Activated CD4-positive, alpha-beta T cell treated with anti-CD3 and anti-CD28 coated beads for 48 hours (primary cell): ENCODE measurements around the gene PRELID3B.
A peak's percentile ranks its signal among the peaks of the same experiment; 100 is the strongest.
"Not testable (repeated sequence)": the region's sequence is repeated elsewhere in the genome, so short reads cannot be mapped to it uniquely, and the experiment has no call there.

Experiments used
- DNase-seq: peaks from one replicate; pipeline ENCODE4 v3.0.0-alpha.2; 2020

PRELID3B gene

DNA sequence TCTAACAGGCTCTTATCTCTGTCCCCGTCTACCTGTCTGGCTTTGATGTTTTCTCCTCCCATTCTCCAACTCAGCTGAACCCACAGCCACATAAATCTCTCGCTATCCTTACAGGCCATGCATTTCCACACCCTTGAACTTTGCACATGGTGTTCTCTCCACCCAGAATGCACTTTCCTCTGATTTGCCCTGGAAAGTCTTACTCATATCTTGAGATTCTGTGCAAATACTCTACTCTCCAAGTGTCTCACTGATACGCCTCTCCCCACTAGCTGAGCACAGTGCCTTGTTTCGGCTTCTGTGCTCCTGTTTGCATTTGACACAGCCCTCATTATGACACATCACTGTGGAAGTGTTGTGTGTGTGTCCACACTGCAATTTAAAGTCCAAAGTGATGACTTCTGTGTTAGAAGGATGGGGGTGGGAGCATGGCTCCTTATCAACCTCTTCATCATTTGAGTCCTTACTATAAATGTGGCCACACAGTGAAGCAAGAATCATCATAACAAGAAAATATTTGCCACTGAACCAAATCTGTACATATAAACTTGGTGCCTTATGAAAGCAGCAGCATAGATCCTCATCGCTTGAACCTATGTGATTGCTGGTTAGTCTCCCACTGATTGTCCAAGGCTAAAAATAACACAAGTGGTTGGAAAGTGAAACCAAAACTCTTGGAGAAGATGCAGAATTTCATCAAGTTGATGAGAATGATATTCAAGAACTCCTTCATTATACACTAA, 5.5 kb upstream of the PRELID3B start:
- DNase-seq = peak; percentile 52

DNA sequence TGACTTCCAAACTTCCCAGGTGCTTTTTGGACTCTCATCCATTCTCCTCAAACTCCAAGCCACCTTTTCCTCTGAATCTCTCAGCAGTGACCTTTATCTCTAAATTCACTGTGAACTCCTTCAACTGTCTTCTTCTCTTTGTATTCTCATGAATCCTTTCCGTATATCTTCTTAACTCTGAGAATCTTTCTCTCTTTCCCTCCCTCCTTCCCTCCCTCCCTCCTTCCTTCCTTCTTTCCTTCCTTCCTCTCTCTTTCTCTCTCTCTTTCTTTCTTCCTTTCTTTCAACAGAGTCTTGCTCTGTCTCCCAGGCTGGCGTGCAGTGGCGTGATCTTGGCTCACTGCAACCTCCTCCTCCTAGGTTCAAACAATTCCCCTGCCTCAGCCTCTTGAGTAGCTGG, 4.3 kb upstream of the PRELID3B start:
- DNase-seq = no peak

DNA sequence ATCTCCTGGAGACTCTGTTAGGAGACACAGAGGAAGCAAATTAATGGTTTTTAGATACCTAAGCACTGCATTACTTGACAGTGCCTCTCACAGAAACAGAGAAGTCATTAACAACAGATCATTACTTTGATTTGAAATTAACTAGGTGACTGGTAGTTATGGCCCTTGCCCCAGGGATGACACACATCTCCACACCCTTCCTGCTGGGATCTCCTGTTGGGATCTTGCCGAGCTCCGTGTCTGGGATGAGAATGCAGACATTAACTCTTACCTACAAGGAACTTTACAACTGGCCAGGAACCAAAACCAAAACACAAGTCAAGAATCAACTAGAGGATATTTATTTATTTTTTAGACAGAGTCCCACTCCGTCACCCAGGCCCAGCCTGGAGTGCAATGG, 2.2 kb upstream of the PRELID3B start:
- DNase-seq = no peak

DNA sequence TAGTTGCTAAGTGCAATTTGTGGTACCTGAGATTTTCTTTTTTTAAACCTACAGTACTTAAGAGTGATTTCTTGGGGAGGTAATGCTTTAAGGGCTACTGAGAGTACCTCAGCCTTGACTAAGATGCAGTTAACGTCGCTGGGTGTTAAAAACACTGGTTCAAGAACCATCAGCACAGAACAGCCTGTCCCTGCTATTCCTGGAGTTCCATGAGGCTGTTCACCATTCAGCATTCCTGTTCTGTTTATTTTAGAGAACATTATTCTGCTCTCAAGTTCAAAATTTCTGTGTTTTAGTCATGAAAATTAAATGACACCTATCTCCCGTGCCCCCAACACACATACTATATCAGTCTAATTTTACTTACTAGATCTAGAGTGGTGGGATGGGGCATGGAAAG, 1.7 kb upstream of the PRELID3B start:
- DNase-seq = no peak

DNA sequence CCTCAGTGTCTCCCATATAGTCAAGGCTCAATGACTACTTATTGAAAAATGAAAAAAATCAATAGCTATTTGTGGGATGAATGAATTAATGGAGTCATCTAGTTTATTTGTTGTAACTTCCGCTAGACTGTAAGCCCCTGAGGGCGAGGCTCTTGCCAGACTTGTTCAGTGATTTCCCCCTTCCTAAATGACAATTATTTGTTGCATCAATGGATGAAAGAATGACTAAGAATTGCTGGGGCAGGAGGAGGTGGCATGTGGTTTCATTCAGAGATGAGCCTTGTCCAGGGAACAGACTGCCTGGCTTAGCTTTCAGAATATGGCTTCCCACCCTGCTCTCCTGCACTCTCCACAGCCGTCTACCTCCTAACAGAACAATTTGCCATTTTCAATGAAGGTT, 1.1 kb upstream of the PRELID3B start:
- peak; percentile 29 for DNase-seq

DNA sequence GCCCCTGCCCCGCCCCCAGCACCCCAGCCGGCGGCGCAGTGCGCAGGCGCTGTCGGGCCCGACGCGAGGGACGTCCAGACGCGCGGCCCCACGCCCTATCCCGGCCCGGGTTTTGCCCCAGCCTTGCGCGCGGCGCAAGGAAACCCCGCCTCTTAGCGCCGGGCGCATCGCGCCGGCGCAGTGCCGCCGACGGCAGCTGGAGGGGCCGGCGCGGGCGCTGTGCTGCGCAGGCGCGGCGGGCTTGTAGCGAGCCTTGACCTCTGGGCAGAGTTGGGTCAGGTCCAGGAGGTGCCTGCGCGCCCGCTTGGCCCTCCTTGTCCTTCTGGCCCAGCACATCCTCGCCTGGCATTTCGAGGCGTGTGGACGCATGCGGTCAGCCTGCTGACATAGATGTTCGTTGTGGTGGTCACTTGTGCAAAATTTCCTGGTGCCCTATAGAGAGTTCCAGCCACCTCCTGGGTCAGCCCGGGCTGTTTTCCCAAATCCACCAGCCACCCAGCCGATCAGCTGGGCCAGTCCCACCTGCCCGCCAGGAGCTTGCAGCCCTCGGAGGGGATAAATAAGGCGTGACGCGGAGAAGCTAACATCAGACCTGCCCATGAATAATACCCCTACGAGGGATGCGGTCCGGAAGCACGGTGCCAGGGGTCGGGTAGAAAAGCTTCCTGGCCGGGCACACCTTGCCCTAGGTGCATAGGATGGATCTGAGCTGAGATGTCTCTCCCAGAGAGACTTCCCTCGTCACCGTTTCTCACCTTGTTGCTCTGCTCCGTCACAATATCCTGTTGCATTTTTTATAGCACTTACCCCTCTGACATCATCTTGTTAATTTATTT, 428 bp upstream of the PRELID3B start:
- peak; percentile 96 for DNase-seq

DNA sequence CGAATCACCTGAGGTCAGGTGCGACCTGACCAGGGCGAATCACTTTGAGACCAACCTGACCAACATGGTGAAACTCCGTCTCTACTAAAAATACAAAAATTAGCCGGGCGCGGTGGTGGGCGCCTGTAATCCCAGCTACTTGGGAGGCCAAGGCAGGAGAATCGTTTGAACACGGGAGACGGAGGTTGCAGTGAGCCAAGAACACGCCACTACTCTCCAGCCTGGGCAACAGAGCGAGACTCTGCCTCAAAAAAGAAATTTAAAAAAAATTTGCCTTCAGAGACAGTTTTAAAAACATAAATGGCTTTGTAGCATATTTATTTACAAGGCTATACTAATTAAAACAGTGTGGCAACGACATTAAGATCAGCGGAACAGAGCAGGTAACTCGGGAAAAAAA, 1.1 kb downstream of the PRELID3B start:
- DNase-seq = not testable (repeated sequence)

DNA sequence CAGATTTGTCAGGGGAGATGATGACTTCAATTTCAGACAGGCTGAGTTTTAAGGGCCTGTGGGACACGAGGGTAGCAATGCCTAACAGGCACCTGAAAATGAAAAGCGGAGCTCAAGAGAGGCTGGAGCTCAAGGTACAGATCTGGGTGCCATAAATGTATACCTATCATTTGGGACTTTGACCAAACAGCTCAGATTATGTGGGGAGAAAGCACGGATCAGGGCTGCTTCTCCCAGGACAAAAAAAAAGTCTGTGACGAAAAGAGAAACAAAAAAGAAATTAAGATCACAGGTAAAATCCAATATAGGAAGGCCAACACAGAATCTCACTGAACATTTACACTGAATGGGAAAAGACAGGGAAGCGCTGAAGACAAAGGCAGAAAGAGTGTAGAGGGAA, 1.9 kb downstream of the PRELID3B start:
- no peak for DNase-seq

DNA sequence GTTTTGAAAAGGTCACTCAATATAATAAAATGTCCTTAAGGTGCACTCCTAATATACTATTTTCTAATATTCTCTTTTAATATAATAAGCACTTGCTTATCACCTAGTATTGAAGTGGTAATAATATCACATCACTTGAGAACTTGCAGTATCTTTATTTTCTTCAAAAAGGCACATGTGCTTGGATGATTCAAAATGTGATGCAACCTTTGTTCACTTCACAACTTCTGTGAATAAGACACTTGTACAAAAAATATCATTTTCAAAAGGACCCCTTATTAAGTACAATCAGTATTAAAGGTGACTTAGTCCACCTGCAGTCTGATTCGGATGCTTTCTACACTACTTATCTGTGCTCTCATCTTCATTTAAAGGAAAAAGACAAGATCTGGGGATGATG, 3.4 kb downstream of the PRELID3B start:
- no peak for DNase-seq

DNA sequence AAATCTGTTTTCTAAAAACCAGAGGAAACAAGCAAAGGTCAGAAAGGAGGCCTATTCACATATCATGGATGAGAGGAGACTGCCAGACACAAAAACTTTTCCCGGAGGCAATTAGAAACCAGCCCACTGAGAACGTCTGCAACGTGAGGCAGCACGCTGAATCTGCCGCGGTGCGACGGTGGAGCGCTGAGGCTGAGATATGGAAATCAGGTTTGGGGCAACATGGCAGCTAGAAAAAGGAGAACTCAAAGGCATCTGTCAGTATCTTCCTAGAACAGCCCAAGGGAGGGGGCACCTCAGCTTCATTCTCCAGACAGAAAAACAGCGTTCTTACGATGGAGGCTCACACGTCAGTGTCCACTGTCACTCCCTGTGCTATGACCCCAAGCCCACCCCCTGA, 5.2 kb downstream of the PRELID3B start:
- DNase-seq = no peak

DNA sequence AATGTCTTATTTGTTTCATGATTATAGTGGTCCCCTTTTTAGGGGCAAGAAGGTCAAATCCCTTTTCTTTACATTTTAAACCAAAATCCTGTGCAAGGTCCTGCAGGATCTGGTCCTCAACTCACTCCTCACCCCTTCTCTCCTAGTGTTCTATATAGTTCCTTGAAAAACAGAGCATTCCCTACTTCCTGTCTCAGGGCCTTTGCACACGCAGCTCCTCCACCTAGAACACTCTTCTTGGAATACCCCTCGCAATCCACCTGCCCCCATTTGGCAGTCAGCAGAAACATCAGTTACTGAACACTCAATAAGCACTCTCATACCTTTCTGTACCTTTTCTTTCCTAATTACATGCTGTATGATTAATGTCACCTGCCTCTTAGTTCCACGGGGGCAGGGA, 7.2 kb downstream of the PRELID3B start:
- DNase-seq = no peak

DNA sequence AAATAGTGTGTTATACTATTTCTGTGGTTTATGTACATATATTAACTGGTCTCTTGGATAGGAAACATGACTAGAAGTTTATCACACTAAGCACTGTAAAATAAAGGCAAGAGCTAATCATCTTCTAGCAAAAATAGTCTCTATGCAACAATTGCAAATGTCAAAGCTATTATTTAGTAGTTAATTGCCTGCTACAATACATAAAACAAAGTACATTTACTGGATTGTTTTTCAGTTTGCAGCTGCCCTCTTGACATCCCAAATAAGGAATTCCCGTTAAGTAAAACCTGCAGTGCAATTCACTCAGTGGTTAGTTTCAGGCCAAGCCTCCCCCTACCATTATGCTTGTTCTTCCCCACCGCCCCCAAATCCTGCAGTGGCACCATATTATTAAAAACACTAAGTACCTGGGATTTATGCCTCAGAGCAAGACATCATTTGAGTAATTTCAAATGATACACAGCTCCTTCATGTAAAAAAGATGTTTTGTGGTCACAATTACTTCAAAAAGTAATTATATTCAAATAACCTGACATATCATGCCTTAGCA, 8.9 kb downstream of the PRELID3B start:
- no peak for DNase-seq

DNA sequence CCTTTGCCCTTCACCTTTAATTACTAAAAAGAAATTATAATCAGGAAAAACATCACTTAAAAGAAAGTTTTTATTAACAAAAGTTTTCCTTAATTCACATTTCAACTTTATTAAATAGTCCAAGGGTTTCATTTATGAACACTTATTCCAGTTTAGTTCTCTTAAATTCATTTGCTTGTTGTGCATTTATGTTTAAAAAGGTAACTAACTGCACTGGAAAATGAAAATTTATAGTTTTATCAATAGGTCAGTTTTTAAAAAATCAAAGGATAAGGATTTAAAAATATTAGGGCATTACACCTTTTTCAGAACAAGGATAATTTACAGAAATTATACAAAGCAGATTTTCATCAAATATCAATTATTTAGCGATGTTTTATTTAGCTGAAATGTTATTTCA, 9.5 kb downstream of the PRELID3B start:
- DNase-seq = no peak

DNA sequence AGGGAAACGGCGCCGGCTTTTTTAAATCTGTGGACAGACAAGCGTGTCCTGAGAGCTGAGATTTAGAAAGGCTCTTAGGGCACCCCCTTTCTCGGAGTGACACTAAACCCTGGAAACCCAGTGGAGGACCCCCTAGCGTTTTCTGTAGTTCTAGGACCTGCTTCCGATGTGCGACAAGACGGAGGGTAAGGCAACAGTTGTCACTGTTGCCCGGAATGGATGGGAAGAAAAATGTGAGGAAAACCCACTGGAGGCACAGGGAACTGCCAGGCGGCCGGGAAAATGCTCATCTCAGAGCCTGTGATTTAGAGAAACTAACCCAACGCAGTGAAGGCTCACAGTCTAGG, 9.9 kb downstream of the PRELID3B start:
- no peak for DNase-seq

DNA sequence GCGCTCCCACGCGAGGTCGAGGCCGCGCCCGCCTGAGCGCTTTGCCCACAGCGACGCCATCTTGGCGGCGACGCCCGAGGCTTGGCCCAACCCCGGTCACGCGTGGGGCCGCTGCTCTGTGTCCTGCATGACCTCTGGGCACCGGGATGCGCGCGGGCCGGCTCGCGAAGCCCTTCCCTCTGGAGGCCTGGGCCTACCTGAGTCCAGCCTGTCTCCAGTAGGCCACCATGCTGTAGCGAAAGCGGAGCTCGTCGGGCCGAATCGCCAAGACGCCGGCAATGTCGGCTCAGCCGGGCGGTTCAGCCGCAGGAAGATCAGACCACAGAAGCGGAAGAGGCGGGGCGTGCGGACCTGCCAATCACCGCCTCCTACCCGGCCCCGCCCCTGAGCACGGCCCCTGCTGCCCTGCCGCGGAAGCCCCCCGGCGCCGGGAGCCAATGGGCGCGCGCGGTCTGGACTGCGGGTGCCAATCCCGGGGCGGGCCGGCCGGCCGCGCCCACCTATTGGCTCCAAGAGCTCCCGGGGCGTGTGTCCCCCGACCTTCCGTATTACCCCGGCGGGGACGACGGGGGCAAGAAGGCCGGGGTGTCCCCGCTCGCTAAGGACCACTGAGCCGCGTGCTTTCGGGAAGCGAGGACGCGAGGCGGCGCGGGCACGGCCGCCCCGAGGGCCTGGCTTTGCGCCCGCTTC, 10.4 kb downstream of the PRELID3B start, which contains the start of gene ATP5F1E:
Gene ATP5F1E (minus strand): TSS at position 313 of the 690 bp plus-strand sequence. CDS start 84 bp downstream, at position 229.
- peak; percentile 97 for DNase-seq

DNA sequence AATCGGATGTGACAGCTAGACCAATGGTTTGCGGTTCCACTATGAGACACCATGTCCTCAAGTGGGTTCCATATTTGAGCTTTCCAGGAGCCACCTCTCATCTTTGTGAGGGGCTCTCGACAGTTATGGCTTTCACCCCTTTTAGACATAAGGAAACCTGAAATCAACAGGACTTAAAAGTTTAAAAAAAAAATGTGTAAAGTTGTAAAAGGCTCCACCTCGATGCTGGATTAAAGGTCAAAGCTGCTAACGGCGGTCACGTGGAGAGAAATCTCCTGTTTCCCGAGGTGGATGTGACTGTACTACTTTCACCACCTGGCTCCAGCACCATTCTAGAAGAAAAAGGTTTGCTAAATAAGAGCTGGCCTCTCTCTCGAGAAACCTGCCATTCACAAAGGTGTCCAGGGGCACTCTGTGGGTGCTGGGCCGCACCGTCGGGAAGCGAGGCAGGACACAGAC, 11.0 kb downstream of the PRELID3B start:
- DNase-seq = no peak

DNA sequence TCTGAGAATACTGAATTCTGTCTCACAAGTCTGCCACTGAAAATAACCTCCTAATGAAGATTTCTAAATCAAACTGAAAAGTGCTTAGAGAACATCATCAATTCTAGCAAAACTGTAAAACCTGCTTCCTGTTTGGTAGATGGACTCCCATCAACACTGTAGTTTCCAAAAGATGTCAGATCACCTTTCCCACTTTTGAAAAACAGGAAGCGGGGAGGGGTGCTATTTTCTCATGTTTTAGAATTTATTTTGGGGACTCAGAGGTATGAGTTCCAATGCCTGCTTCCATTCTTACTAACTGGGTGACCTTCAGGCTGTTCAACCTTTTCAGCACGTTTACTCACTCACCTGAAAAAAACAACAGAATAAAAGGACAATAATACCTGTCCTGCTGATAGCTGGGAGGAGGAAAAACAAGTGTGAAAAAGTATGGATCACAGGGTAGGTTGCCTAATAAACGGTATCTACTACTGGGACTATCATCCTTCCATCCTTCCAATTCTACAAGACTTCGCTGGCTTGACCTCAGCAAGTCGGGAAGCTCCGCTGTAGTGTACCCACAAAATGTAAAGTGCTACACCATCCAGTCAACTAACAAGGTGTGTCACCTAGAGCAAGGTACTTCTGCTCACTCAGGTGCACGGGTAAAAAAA, 11.5 kb downstream of the PRELID3B start:
- no peak for DNase-seq

DNA sequence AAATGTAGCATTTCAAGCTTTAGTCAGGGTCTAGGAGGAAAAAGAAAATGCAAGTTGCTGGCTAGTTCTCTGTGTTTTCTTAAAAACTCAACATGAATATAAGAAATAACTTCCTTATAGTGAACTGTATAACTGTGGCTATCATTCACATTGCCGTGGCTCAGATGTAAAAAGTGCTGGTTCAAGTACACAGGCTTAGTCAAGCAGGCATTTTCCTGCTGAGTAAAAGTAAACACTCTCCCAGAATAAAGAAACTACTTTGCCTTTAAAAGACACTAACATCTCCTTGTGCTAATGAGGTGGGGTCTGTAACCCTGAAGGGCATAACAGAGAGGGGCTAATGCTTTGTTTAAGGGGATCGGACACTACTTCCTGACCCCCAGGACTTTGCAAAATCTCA, 13.8 kb downstream of the PRELID3B start:
- no peak for DNase-seq

DNA sequence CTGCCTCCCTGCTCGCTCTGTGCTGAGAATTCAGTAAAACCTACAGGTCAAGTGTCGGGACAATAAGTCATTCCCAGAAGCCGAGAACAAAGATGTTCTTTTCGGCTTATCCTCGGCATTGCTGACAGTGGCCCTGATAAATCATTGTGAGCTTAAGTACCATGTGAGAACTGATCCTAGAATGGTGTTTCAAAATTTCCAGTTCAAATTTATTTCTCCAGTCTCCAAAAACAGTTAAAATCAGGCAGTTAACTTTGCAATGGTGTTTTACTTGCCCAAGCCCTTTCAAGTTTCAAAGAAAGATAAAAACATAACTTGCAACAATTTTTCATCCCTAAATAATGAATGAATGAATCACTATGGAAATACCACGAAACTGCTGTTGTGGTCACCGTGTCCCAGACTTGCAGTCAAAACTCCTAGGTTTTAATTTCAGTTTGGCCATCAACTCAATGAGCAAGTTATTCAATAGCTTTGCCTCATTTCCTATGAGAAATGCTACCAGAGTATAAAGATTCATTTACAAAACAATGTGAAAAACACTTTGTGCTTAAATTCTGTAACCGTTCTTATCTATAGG, 14.8 kb downstream of the PRELID3B start:
- no peak for DNase-seq

DNA sequence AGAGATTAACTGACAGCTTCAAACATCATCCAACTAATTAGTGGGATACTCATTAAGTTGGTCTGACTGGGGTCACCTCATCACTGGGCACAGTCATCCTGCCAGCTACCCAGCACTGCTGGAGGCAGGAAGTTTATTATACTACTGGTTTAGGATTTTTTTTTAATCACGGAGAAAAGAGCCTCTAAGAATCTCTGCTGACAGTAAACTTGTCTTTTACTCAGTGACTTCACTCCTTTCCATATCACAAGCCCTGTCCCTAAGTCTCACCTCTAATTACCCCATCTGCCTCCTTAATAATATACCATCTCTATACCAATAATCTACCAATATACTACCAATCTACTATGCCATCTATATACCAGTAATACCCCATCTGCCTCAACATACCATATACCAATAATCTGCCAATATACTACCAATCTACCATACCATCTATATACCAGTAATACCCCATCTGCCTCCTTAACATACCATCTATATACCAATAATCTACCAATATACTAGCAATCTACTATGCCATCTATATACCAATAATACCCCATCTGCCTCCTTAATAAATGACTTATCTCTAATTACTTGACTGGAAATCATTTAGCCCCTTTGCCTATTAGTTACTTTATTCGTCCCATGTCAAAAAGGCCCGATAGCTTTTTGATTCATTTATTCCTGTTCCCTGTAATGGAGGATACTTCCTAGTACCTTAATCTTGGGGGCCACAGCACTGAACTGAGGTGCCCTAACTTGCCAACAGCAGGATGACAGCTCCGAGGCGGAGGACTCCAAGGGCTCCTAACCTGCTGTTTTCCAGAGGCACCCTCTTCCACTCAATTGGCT, 15.5 kb downstream of the PRELID3B start:
- no peak for DNase-seq

DNA sequence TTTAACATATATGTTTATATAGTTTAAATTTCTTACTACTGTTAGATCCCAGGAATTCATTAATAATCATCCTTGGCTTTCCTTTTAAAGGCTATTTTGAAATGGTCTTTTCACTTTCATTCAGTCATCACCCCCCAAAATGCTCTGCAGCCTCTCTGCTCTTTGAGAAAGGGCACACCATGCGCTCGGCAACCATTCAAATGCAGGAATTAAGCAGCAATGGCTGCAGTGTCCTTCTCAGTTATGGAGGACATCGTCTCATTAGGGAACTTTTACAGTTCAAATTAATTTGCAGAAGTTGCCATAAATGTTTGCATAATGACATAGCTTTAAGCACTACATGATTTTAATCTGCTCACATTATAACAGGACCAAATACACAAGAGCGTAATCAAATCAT, 17.1 kb downstream of the PRELID3B start:
- DNase-seq = no peak

DNA sequence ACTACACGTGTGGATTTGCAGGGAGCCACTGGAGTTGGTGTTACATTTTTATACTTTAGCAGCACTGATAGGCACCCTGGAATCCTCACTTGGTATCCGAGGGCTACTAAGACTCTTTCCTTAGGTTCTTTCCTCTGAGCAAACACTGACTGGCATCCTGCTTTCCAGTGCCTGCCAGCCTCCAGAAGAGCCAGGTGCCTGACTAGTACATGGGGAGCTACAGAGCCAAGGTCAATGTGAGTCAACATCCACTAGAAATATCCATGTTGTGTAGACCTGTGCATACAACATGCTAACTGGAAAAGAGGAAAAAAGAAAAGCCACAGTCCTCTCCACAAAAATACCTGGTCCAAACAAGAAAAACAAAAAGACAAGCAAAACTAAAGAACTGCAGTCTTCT, 17.5 kb downstream of the PRELID3B start:
- DNase-seq = no peak
